Cardiac muscle cell (in vitro differentiated cells and primary cell): ENCODE data around the gene REN. TPM values are rescaled to one million over a fixed set of nuclear protein-coding genes. Genes with fewer than 3 reads are reported as not detected.

Source experiments
- DNase-seq, 2 donors: peaks; one replicate each; pipeline versions ENCODE4 v3.0.0 to v3.0.0-alpha.2; 2010 to 2017; ENCODE audit warnings: low read depth in 1 of 2, low spot score in 1 of 2
- H3K27ac ChIP-seq: fragments of 200-600 bp; sonication (generic); 2 replicates; pipeline ENCODE4 v1.5.1; 2016
- H3K27me3 ChIP-seq: fragments of 200-600 bp; sonication (generic); 2 replicates; pipeline ENCODE4 v1.6.0; 2016; ENCODE audit warnings: control low read depth
- H3K36me3 ChIP-seq: fragments of 200-600 bp; sonication (generic); 2 replicates; pipeline ENCODE4 v1.5.1; 2016; ENCODE audit warnings: control low read depth
- H3K4me1 ChIP-seq: fragments of 200-600 bp; sonication (generic); 2 replicates; pipeline ENCODE4 v1.8.1; 2017; ENCODE audit warnings: low read depth, mild to moderate bottlenecking, mixed run types
- H3K4me3 ChIP-seq: fragments of 200-600 bp; sonication (generic); 2 replicates; pipeline ENCODE4 v1.5.1; 2016; ENCODE audit warnings: mild to moderate bottlenecking
- H3K9me3 ChIP-seq: fragments of 200-600 bp; sonication (generic); 2 replicates; pipeline ENCODE4 v1.5.1; 2017; ENCODE audit warnings: low read depth, mild to moderate bottlenecking, control low read depth
- polyA plus RNA-seq: library from polyadenylated mRNA; unstranded; fragments of >200 nt; fragmentation: Nextera tagmentation; extraction: Ambion mirVana; gene quantifications from 2 replicates; pipeline ENCODE4 v1.2.1, GENCODE V29; 2016
- total RNA-seq: library from RNA; depleted of rRNA; stranded (reverse); fragments of >200 nt; gene quantifications from 2 replicates; pipeline ENCODE4 v1.2.3, GENCODE V29; 2016
- TF ChIP-seq, protein P1 (sequence below): IDR thresholded peaks from 2 replicates; pipeline ENCODE4 v1.5.1; 2012; ENCODE audit warnings: low read depth, mild to moderate bottlenecking, low read length

The REN gene
- total and polyA plus RNA-seq, 2 experiments from 2014 or later, result 3.5 TPM; not detected in 1

DNA sequence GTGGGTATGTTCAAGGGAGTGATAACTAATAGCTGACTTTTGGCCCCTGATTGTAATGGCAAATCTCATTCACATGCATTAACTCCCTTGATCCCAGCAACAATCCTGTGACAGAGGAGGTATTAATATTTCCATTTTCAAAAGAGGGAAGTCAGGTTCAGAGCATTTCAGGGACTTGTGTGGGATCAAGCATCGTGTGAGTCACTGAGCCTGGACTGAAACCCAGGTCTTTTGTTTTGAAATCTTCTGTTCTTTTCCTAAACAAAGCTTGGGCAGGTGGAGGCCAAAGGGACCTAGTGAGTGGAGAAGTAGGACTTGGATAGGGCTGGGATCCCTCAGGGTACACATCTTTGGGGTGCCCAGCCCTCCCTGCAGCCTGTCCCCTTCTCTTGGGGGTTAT, 52.2 kb downstream of the REN start:
- TF ChIP-seq, protein P1, sequence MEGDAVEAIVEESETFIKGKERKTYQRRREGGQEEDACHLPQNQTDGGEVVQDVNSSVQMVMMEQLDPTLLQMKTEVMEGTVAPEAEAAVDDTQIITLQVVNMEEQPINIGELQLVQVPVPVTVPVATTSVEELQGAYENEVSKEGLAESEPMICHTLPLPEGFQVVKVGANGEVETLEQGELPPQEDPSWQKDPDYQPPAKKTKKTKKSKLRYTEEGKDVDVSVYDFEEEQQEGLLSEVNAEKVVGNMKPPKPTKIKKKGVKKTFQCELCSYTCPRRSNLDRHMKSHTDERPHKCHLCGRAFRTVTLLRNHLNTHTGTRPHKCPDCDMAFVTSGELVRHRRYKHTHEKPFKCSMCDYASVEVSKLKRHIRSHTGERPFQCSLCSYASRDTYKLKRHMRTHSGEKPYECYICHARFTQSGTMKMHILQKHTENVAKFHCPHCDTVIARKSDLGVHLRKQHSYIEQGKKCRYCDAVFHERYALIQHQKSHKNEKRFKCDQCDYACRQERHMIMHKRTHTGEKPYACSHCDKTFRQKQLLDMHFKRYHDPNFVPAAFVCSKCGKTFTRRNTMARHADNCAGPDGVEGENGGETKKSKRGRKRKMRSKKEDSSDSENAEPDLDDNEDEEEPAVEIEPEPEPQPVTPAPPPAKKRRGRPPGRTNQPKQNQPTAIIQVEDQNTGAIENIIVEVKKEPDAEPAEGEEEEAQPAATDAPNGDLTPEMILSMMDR, result no peak
- Histone ChIP-seq H3K9me3 (no peaks in the 10 kb centered on the region), H3K4me1 (no peaks in the 10 kb centered on the region), H3K27ac (no peak overlapping the region), H3K27me3 (no peaks in the 10 kb centered on the region), H3K4me3 (no peak overlapping the region), H3K36me3 (peaks cover 4% of the 10 kb centered on the region)
- DNase-seq, result no peak

DNA sequence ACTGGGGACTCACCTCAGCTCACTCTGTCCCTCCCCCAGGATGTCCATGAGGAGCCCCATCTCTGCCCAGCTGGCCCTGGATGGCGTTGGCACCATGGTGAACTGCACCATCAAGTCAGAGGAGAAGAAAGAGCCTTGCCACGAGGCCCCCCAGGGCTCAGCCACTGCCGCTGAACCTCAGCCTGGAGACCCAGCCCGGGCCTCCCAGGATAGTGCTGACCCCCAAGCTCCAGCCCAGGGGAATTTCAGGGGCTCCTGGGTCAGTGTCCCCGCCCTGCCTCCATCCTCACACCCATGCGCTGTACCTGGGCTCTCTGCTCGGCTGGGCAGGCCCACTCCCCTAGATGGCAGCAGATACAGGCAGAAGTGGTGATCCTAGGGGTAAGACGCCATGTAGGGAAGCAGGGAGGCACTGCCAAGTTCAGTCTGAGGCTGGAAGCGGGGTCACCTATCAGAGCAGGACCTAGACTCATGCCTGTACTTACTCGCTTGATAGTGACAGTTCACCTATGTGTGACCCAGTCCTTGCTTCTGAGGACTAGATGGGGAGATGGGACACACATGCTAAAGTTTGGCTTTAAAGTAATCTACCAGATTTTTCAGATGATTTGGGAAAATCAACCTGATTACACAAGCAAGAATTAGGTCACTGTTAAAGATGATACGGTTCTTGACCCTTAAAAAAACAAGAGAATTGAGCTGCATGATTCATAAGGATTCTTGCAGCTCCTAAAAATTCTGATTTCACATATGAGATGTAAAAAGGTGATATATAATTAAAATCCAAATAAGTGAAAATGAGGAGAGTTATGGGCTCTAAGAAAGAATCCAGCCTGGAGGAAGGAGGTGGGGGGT, 53.0 kb downstream of the REN start:
- no peaks in the 10 kb centered on the region for H3K9me3 ChIP-seq
- H3K27ac ChIP-seq, result no peak overlapping the region
- no peak for DNase-seq
- no peaks in the 10 kb centered on the region for H3K36me3 ChIP-seq
- TF ChIP-seq, protein P1, result no peak
- H3K4me3 ChIP-seq, result no peak overlapping the region
- H3K27me3 ChIP-seq, result no peaks in the 10 kb centered on the region
- H3K4me1 ChIP-seq, result no peaks in the 10 kb centered on the region

DNA sequence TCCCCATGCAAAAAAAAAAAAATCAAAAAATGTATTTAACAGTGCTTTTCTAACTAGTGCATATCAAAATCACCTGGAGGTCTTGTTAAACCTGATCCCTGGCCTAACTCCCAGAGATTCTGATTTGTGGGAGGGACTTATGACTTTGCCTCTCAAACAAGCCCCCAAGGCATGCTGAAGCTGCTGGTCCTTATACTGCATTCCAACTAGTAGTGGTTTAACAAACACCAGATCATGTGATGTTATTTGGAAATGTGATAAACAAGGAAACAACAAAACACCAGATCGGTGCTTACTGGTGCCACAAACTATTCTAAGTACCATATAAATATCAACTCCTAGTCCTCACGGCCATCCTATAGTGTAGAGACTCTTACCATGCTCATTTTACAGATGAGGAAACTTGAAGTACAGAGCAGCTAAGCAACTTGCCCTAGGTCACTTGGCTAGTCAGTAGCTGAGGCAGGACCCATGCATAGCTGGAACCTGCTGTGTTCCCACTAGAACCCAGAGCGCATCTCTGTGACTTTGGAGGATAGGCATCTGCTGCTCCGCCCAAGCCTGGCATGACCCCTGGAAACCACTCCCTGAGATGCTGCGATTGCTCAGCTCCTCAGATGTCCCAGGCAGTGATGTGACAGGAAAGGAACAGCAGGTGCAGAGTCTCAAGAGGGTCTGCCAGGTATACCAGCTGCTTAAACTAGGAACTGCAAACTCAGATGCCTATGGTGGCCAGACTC, 55.1 kb downstream of the REN start:
- Histone ChIP-seq H3K4me1 (no peaks in the 10 kb centered on the region), H3K36me3 (no peaks in the 10 kb centered on the region), H3K27me3 (no peaks in the 10 kb centered on the region), H3K9me3 (no peaks in the 10 kb centered on the region), H3K27ac (no peak overlapping the region), H3K4me3 (no peak overlapping the region)
- no peak for DNase-seq
- TF ChIP-seq, protein P1, result no peak

DNA sequence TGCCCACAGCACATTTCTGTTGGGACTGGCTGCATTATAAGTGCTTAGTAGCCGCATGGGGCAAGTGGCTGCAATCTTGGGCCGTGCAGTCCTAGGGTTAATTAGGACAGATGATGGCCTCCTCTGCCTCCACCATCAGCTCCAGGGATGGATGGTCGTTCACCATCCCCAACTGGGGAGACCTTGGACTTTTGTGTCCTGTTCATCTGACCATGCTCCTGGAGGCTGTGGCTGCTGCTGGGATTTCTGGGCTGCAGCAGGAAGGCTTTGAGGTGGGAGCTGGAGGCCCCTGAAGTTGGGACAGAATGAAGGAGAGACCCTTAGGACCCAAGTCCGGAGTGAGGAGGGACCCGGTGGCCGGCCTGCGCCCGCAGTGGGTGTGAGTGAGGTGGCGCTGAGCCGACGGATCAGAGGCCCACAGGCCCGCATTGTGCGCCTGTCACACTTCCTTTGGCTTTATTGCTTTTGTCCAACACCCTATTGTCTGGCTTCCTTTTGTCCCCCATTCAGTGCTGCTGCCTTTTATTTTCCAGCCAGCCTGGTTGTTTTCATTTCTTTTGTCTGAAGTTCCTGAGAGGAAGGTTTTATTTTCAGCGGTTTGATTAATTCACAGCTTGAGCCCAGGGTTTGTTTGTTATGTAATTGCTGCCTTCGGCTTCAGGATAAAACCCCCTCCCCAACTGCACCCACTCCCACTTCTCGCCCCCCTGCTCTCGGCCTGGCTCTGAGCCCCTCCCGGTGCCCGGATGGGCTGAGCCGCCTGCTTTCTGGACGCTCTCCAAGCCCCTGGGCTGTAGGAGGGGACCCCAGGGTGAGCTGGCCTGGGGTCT, 57.6 kb downstream of the REN start:
- no peaks in the 10 kb centered on the region for H3K27me3 ChIP-seq
- no peak for DNase-seq
- TF ChIP-seq, protein P1, result no peak
- no peaks in the 10 kb centered on the region for H3K4me1 ChIP-seq
- no peak overlapping the region for H3K27ac ChIP-seq
- no peak overlapping the region for H3K4me3 ChIP-seq
- no peaks in the 10 kb centered on the region for H3K36me3 ChIP-seq
- H3K9me3 ChIP-seq, result no peaks in the 10 kb centered on the region

DNA sequence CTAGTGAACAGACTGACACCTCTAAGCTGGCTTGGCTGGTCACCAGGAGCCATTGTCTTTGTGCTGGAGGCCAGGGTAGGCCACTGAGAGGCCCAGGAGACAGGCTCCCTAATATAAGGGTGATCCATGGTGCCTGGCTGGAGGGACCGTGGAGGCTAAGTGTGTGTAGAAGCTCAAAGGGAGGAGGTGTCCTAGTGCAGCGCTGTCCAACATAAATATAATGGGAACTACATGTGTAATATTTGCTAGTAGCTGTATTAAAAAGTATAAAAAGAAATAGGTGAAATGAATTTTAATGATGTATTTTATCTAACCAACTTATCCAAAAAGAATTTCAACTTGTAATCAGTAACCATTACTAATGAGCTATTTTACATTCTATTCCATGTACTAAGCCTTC, 58.2 kb downstream of the REN start:
- Histone ChIP-seq H3K27ac (no peak overlapping the region), H3K27me3 (no peaks in the 10 kb centered on the region), H3K4me3 (no peak overlapping the region), H3K9me3 (no peaks in the 10 kb centered on the region), H3K36me3 (no peaks in the 10 kb centered on the region), H3K4me1 (no peaks in the 10 kb centered on the region)
- DNase-seq, result no peak
- TF ChIP-seq, protein P1, result no peak
